OCI-LY3 (cell line): ENCODE data around the gene CLMP.

Experiments used
- EZH2phosphoT487 ChIP-seq: fragments of 200-600 bp; shearing (Covaris generic); IDR thresholded peaks from 2 replicates; pipeline ENCODE4 v1.6.1; 2018; ENCODE audit warnings: antibody characterized with exemption, mixed run types, low read depth
- TF ChIP-seq, protein P1 (sequence below): fragments of 200-600, 300-600 bp; sonication (generic); IDR thresholded peaks from 2 replicates; pipeline ENCODE4 v1.5.1; 2014; ENCODE audit warnings: antibody characterized with exemption, low read length, low read depth

DNA sequence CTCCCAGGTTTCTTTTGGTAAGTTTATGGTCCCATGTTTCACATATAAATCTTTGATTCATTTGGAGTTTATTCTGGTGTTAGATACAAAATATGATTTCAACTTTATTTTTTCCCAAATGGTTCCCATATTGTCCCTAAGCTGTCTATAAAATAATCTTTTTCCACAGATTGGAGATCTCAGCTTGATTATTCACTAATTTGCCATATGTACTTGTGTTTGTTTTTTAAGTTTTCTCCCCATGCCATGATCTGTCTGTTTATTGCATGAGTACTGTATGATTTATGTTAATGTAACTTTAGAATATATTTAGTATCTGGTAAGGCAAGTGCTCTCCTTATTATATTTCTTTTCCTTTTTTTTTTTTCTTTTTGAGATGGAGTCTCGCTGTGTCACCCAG is 19.9 kb upstream of the CLMP start:
- TF ChIP-seq, protein P1, sequence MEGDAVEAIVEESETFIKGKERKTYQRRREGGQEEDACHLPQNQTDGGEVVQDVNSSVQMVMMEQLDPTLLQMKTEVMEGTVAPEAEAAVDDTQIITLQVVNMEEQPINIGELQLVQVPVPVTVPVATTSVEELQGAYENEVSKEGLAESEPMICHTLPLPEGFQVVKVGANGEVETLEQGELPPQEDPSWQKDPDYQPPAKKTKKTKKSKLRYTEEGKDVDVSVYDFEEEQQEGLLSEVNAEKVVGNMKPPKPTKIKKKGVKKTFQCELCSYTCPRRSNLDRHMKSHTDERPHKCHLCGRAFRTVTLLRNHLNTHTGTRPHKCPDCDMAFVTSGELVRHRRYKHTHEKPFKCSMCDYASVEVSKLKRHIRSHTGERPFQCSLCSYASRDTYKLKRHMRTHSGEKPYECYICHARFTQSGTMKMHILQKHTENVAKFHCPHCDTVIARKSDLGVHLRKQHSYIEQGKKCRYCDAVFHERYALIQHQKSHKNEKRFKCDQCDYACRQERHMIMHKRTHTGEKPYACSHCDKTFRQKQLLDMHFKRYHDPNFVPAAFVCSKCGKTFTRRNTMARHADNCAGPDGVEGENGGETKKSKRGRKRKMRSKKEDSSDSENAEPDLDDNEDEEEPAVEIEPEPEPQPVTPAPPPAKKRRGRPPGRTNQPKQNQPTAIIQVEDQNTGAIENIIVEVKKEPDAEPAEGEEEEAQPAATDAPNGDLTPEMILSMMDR = no peak
- TF ChIP-seq EZH2phosphoT487 = no peak
